ENCODE results near the gene GRB10.

GRB10 gene

GRCh38 chr7:50717181-50717580 is 65.5 kb downstream of the GRB10 start:
- DNase-seq = no peak

- DNase-seq = no peak
Observed at GRCh38 chr7:50714857-50715256, 67.8 kb downstream of the GRB10 start.

- no peak for DNase-seq
Observed at GRCh38 chr7:50713123-50713965, 69.4 kb downstream of the GRB10 start.

- DNase-seq = no peak
Observed at GRCh38 chr7:50712252-50713122, 70.2 kb downstream of the GRB10 start.

GRCh38 chr7:50711271-50712175 is 71.2 kb downstream of the GRB10 start:
- no peak for DNase-seq

- DNase-seq = no peak
Observed at GRCh38 chr7:50710441-50711154, 72.1 kb downstream of the GRB10 start.

- no peak for DNase-seq
Observed at GRCh38 chr7:50709151-50709550, 73.5 kb downstream of the GRB10 start.

GRCh38 chr7:50707236-50708006 is 75.3 kb downstream of the GRB10 start:
- DNase-seq = no peak

- no peak for DNase-seq
Observed at GRCh38 chr7:50706469-50706937, 76.2 kb downstream of the GRB10 start.

GRCh38 chr7:50704844-50705243 is 77.9 kb downstream of the GRB10 start:
- no peak for DNase-seq

GRCh38 chr7:50703654-50704053 is 79.0 kb downstream of the GRB10 start:
- DNase-seq = no peak

GRCh38 chr7:50699143-50699542 is 83.6 kb downstream of the GRB10 start:
- DNase-seq = no peak

- no peak for DNase-seq
Observed at GRCh38 chr7:50697748-50698147, 84.9 kb downstream of the GRB10 start.

GRCh38 chr7:50696810-50697582 is 85.7 kb downstream of the GRB10 start:
- DNase-seq = no peak

- DNase-seq = no peak
Observed at GRCh38 chr7:50695026-50695425, 87.7 kb downstream of the GRB10 start.

GRCh38 chr7:50693455-50694130 is 89.1 kb downstream of the GRB10 start:
- no peak for DNase-seq

- DNase-seq = peak; percentile 75
Observed at GRCh38 chr7:50690541-50691011, 92.1 kb downstream of the GRB10 start.

GRCh38 chr7:50688226-50688590 is 94.5 kb downstream of the GRB10 start:
- DNase-seq = peak; percentile 30

- DNase-seq = no peak
Observed at GRCh38 chr7:50687575-50688225, 95.0 kb downstream of the GRB10 start.
